Measurements from ENCODE around the gene KCTD20. TPM values are rescaled to one million over a fixed set of nuclear protein-coding genes. Genes with fewer than 3 reads are reported as not detected.

Gene KCTD20
- total and polyA plus RNA-seq, 2 of the 13 experiments (the other 11 are each of a cell fraction or from before 2014, with no cell fraction given) = 52.7 to 67.1 TPM

GRCh38 chr6:36442671-36443470, at the start of gene KCTD20, which contains the start of gene PXT1 (continued):
- TF ChIP-seq, protein P1, sequence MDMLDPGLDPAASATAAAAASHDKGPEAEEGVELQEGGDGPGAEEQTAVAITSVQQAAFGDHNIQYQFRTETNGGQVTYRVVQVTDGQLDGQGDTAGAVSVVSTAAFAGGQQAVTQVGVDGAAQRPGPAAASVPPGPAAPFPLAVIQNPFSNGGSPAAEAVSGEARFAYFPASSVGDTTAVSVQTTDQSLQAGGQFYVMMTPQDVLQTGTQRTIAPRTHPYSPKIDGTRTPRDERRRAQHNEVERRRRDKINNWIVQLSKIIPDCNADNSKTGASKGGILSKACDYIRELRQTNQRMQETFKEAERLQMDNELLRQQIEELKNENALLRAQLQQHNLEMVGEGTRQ (IDR thresholded peaks at IDR 0.05; ENCODE audit: low read depth, low read length) = no peak
- TF ChIP-seq, protein P1 (CRISPR knock-in tag; IDR thresholded peaks at IDR 0.05; ENCODE audit: borderline replicate concordance) = peak; percentile 36; the same call in 1 of the 2 replicates
- TF ChIP-seq SCMH1 (CRISPR knock-in tag; IDR thresholded peaks at IDR 0.05; ENCODE audit: borderline replicate concordance) (no peak), ZNF883 (CRISPR knock-in tag; IDR thresholded peaks at IDR 0.05; ENCODE audit: not compliant biosample characterization) (peak; percentile 93), TEAD2 (CRISPR knock-in tag; IDR thresholded peaks at IDR 0.05) (0 out of 2 replicates have a peak, but pooled peaks have one; percentile 0), GPN1 (CRISPR knock-in tag; IDR thresholded peaks at IDR 0.05; ENCODE audit: borderline replicate concordance) (peak; percentile 82; the same call in 1 of the 2 replicates), MIER3 (CRISPR knock-in tag; IDR thresholded peaks at IDR 0.05; ENCODE audit: borderline replicate concordance) (peak; percentile 82; the same call in 1 of the 2 replicates), BORCS8-MEF2B (CRISPR knock-in tag; IDR thresholded peaks at IDR 0.05) (peak; percentile 44; the same call in 1 of the 2 replicates), SALL1 (CRISPR knock-in tag; IDR thresholded peaks at IDR 0.05) (peak; percentile 95), ELF3 (CRISPR knock-in tag; IDR thresholded peaks at IDR 0.05) (peak; percentile 58), ZBTB7B (CRISPR knock-in tag; IDR thresholded peaks at IDR 0.05) (peak; percentile 89), SP5 (CRISPR knock-in tag; IDR thresholded peaks at IDR 0.05; ENCODE audit: borderline replicate concordance, low read depth) (no peak), ZFP36L1 (CRISPR knock-in tag; IDR thresholded peaks at IDR 0.05) (no peak; the same call in 1 of the 2 replicates), XBP1 (CRISPR knock-in tag; IDR thresholded peaks at IDR 0.05) (no peak)
- TF ChIP-seq, protein P2, sequence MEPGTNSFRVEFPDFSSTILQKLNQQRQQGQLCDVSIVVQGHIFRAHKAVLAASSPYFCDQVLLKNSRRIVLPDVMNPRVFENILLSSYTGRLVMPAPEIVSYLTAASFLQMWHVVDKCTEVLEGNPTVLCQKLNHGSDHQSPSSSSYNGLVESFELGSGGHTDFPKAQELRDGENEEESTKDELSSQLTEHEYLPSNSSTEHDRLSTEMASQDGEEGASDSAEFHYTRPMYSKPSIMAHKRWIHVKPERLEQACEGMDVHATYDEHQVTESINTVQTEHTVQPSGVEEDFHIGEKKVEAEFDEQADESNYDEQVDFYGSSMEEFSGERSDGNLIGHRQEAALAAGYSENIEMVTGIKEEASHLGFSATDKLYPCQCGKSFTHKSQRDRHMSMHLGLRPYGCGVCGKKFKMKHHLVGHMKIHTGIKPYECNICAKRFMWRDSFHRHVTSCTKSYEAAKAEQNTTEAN (CRISPR knock-in tag; conservative IDR thresholded peaks at IDR 0.05) = peak; percentile 71
- TF ChIP-seq, protein P3, sequence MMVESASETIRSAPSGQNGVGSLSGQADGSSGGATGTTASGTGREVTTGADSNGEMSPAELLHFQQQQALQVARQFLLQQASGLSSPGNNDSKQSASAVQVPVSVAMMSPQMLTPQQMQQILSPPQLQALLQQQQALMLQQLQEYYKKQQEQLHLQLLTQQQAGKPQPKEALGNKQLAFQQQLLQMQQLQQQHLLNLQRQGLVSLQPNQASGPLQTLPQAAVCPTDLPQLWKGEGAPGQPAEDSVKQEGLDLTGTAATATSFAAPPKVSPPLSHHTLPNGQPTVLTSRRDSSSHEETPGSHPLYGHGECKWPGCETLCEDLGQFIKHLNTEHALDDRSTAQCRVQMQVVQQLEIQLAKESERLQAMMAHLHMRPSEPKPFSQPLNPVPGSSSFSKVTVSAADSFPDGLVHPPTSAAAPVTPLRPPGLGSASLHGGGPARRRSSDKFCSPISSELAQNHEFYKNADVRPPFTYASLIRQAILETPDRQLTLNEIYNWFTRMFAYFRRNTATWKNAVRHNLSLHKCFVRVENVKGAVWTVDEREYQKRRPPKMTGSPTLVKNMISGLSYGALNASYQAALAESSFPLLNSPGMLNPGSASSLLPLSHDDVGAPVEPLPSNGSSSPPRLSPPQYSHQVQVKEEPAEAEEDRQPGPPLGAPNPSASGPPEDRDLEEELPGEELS (CRISPR knock-in tag; IDR thresholded peaks at IDR 0.05) = peak; percentile 25; the same call in 1 of the 2 replicates
- TF ChIP-seq, protein P4, sequence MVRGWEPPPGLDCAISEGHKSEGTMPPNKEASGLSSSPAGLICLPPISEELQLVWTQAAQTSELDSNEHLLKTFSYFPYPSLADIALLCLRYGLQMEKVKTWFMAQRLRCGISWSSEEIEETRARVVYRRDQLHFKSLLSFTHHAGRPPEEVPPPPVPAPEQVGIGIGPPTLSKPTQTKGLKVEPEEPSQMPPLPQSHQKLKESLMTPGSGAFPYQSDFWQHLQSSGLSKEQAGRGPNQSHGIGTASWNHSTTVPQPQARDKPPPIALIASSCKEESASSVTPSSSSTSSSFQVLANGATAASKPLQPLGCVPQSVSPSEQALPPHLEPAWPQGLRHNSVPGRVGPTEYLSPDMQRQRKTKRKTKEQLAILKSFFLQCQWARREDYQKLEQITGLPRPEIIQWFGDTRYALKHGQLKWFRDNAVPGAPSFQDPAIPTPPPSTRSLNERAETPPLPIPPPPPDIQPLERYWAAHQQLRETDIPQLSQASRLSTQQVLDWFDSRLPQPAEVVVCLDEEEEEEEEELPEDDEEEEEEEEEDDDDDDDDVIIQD (CRISPR knock-in tag; IDR thresholded peaks at IDR 0.05; ENCODE audit: low read depth) = peak; percentile 49; the same call in 1 of the 2 replicates
- TF ChIP-seq, protein P5, sequence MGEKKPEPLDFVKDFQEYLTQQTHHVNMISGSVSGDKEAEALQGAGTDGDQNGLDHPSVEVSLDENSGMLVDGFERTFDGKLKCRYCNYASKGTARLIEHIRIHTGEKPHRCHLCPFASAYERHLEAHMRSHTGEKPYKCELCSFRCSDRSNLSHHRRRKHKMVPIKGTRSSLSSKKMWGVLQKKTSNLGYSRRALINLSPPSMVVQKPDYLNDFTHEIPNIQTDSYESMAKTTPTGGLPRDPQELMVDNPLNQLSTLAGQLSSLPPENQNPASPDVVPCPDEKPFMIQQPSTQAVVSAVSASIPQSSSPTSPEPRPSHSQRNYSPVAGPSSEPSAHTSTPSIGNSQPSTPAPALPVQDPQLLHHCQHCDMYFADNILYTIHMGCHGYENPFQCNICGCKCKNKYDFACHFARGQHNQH (CRISPR knock-in tag; IDR thresholded peaks at IDR 0.05) = 0 out of 2 replicates have a peak, but pooled peaks have one; percentile 52
- TF ChIP-seq, protein P6, sequence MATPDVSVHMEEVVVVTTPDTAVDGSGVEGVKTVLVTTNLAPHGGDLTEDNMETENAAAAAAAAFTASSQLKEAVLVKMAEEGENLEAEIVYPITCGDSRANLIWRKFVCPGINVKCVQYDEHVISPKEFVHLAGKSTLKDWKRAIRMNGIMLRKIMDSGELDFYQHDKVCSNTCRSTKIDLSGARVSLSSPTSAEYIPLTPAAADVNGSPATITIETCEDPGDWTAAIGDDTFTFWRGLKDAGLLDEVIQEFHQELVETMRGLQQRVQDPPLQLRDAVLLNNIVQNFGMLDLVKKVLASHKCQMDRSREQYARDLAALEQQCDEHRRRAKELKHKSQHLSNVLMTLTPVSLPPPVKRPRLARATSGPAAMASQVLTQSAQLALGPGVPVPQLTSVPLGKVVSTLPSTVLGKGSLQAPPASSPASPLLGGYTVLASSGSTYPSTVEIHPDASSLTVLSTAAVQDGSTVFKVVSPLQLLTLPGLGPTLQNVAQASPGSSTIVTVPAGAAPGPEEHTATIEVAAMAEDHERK (CRISPR knock-in tag; IDR thresholded peaks at IDR 0.05; ENCODE audit: low read depth) = no peak; the same call in 1 of the 2 replicates

Measured in HepG2 (cell line).